Smooth muscle cell (in vitro differentiated cells): ENCODE data around the gene ADAMTS6. TPM values are rescaled to one million over a fixed set of nuclear protein-coding genes. Genes with fewer than 3 reads are reported as not detected.

Source experiments
- DNase-seq: peaks from one replicate; lab custom pipeline; 2025; ENCODE audit not compliant: unreplicated experiment; lab: John Stamatoyannopoulos, UW
- H2AFZ ChIP-seq: fragments of 200-600 bp; sonication (generic); 2 replicates; pipeline ENCODE4 v1.6.0; 2016; ENCODE audit warnings: antibody characterized with exemption, low read depth, mild to moderate bottlenecking
- H3F3A ChIP-seq: fragments of 200-600 bp; sonication (generic); 2 replicates; pipeline ENCODE4 v1.6.0; 2017; ENCODE audit warnings: antibody characterized with exemption, low read depth
- H3K27ac ChIP-seq: fragments of 200-600 bp; sonication (generic); 2 replicates; pipeline ENCODE4 v1.5.1; 2016; ENCODE audit warnings: low read depth, mild to moderate bottlenecking
- H3K27me3 ChIP-seq: fragments of 200-600 bp; sonication (generic); 2 replicates; pipeline ENCODE4 v1.6.1; 2016; ENCODE audit warnings: low read depth, mild to moderate bottlenecking
- H3K36me3 ChIP-seq: fragments of 200-600 bp; sonication (generic); 2 replicates; pipeline ENCODE4 v1.5.1; 2016; ENCODE audit warnings: low read depth
- H3K4me1 ChIP-seq: fragments of 200-600 bp; sonication (generic); 2 replicates; pipeline ENCODE4 v1.5.1; 2016; ENCODE audit warnings: low read depth
- H3K4me2 ChIP-seq: fragments of 200-600 bp; sonication (generic); 2 replicates; pipeline ENCODE4 v1.6.0; 2016; ENCODE audit warnings: mild to moderate bottlenecking
- H3K4me3 ChIP-seq: fragments of 200-600 bp; sonication (generic); 2 replicates; pipeline ENCODE4 v1.5.1; 2016; ENCODE audit warnings: mild to moderate bottlenecking
- H3K79me2 ChIP-seq: fragments of 200-600 bp; sonication (generic); 2 replicates; pipeline ENCODE4 v1.6.0; 2016; ENCODE audit warnings: low read depth, mild to moderate bottlenecking
- H3K9ac ChIP-seq: fragments of 200-600 bp; sonication (generic); 2 replicates; pipeline ENCODE4 v1.6.0; 2016; ENCODE audit warnings: low read depth
- H3K9me3 ChIP-seq: fragments of 200-600 bp; sonication (generic); replicated peaks from 2 replicates; pipeline ENCODE4 v1.5.1; 2016; ENCODE audit warnings: low read depth
- H4K20me1 ChIP-seq: fragments of 200-600 bp; sonication (generic); 2 replicates; pipeline ENCODE4 v1.6.0; 2016; ENCODE audit warnings: low read depth
- WGBS: methylation state at CpG from one replicate; pipeline ENCODE4 v1.1.7; 2016; ENCODE audit warnings: low lambda C conversion rate; 5-methylcytosine and 5-hydroxymethylcytosine counted together
- polyA plus RNA-seq: library from polyadenylated mRNA; unstranded; fragments of >200 nt; fragmentation: Nextera tagmentation; extraction: Ambion mirVana; gene quantifications from 2 replicates; pipeline ENCODE4 v1.2.1, GENCODE V29; 2016
- total RNA-seq: library from RNA; depleted of rRNA; stranded (reverse); fragments of >200 nt; gene quantifications from 2 replicates; pipeline ENCODE4 v1.2.3, GENCODE V29; 2014
- TF ChIP-seq, protein P1 (sequence below): fragments of 200-600 bp; sonication (generic); IDR thresholded peaks from 2 replicates; pipeline ENCODE4 v1.5.1; 2017; ENCODE audit warnings: borderline replicate concordance, mild to moderate bottlenecking, antibody characterized with exemption; ENCODE audit not compliant: insufficient read depth, poor library complexity, severe bottlenecking

ADAMTS6 gene
- total and polyA plus RNA-seq, 2 experiments from 2014 or later, result 5.9 to 111 TPM

DNA sequence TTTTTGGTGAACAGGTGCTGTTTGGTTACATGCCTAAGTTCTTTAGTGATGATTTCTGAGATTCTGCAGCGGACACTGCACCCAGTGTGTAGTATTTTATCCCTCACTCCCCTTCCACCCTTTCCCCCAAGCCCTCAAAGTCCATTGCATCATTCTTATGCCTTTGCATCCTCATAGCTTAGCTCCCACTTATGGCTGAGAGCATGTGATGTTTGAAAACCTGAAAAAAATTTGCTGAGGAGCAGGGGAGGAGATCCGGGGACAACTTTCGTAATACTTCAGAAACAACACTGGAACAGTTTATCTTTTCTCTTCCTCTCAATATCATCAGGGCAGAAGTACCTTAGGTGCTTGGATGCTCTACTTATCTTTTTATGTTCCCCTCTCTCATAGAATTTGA, 226.4 kb downstream of the ADAMTS6 start:
- Histone ChIP-seq H3K9me3 (no peaks in the 10 kb centered on the region), H3K4me3 (no peak overlapping the region), H2AFZ (no peak overlapping the region), H3K4me1 (no peaks in the 10 kb centered on the region), H3K4me2 (no peak overlapping the region), H3F3A (no peaks in the 10 kb centered on the region), H4K20me1 (no peaks in the 10 kb centered on the region), H3K27me3 (no peaks in the 10 kb centered on the region), H3K27ac (no peak overlapping the region), H3K36me3 (peaks cover 5% of the 10 kb centered on the region), H3K9ac (no peak overlapping the region), H3K79me2 (no peaks in the 10 kb centered on the region)
- TF ChIP-seq, protein P1, sequence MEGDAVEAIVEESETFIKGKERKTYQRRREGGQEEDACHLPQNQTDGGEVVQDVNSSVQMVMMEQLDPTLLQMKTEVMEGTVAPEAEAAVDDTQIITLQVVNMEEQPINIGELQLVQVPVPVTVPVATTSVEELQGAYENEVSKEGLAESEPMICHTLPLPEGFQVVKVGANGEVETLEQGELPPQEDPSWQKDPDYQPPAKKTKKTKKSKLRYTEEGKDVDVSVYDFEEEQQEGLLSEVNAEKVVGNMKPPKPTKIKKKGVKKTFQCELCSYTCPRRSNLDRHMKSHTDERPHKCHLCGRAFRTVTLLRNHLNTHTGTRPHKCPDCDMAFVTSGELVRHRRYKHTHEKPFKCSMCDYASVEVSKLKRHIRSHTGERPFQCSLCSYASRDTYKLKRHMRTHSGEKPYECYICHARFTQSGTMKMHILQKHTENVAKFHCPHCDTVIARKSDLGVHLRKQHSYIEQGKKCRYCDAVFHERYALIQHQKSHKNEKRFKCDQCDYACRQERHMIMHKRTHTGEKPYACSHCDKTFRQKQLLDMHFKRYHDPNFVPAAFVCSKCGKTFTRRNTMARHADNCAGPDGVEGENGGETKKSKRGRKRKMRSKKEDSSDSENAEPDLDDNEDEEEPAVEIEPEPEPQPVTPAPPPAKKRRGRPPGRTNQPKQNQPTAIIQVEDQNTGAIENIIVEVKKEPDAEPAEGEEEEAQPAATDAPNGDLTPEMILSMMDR, result no peak
- 96% methylated on average over 3 of the region's 3 CpGs for WGBS
- no peak for DNase-seq

DNA sequence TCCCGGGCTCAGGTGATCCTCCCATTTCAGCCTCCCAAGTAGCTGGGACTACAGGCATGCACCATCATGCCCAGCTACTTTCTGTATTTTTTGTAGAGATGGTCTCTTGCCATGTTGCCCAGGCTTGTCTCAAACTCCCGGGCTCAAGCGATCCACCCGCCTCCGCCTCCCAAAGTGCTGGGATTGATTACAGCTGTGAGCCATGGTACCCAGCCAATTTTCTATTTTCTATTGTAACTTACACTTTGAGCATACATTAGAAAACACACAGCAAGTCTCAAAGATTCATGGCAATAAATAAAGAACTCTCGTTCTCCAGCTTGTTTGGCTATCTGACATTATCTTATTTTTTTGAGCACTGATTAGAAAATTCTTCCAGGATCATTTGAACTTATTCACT, 228.7 kb downstream of the ADAMTS6 start:
- Histone ChIP-seq H3K4me3 (no peak overlapping the region), H3K9me3 (no peaks in the 10 kb centered on the region), H4K20me1 (no peaks in the 10 kb centered on the region), H2AFZ (no peak overlapping the region), H3K27ac (no peak overlapping the region), H3K79me2 (no peaks in the 10 kb centered on the region), H3K9ac (no peak overlapping the region), H3F3A (peaks cover 1% of the 10 kb centered on the region), H3K4me1 (no peaks in the 10 kb centered on the region), H3K27me3 (no peaks in the 10 kb centered on the region), H3K36me3 (no peaks in the 10 kb centered on the region), H3K4me2 (no peak overlapping the region)
- TF ChIP-seq, protein P1, result no peak
- DNase-seq, result no peak
- 86% methylated on average over 6 of the region's 6 CpGs for WGBS

DNA sequence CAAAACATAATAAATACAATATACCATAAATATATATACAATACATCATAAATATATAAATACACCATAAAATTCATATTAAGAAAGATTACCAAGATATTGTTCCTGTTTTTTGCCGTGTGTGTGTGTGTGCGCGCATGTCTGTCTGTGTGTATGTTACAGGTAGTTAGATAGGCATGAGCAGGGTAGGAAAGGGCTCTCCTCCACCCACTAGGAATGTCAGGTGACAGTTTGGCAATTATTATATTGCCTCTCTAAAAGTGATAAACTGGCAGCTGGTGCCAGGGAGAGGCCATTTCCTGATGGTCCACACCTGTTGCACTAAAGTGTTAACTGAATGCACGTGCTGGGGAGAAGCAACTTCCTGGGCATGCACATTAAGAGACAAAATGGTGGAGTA, 232.8 kb downstream of the ADAMTS6 start:
- Histone ChIP-seq H4K20me1 (no peaks in the 10 kb centered on the region), H3K9me3 (no peaks in the 10 kb centered on the region), H2AFZ (no peak overlapping the region), H3K27ac (no peak overlapping the region), H3K36me3 (no peaks in the 10 kb centered on the region), H3K9ac (no peak overlapping the region), H3K79me2 (no peaks in the 10 kb centered on the region), H3K27me3 (no peaks in the 10 kb centered on the region), H3F3A (peaks cover 4% of the 10 kb centered on the region), H3K4me2 (no peak overlapping the region), H3K4me3 (no peak overlapping the region), H3K4me1 (no peaks in the 10 kb centered on the region)
- TF ChIP-seq, protein P1, result no peak
- no peak for DNase-seq
- WGBS, result 98% methylated on average over 4 of the region's 4 CpGs

DNA sequence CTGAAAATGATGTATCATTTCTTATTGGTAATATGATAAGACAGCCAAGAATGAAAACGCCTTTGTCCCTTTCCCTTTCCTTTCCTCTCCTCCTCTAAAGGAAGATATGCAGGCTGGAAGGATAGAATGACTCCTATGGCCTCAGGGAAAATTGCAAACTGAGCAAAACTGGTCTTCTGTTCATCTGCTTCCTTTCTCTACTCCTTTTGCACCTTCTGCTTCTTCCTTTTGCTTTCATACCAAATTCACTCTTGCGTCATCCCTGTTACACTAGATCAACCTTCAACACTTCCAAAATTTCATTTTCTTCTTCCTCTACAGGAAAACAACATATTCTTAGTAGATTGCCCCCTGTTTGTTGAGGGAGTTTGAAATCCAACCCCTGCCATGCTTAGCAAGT, 234.1 kb downstream of the ADAMTS6 start:
- Histone ChIP-seq H3K4me2 (no peak overlapping the region), H3K4me1 (no peaks in the 10 kb centered on the region), H3K9me3 (no peaks in the 10 kb centered on the region), H3K27ac (peak overlapping the region; percentile 12), H2AFZ (no peak overlapping the region), H4K20me1 (no peaks in the 10 kb centered on the region), H3K79me2 (no peaks in the 10 kb centered on the region), H3K27me3 (no peaks in the 10 kb centered on the region), H3K4me3 (no peak overlapping the region), H3K9ac (no peak overlapping the region), H3F3A (peaks cover 4% of the 10 kb centered on the region), H3K36me3 (no peaks in the 10 kb centered on the region)
- TF ChIP-seq, protein P1, result no peak
- DNase-seq, result no peak
- 72% methylated on average over 2 of the region's 2 CpGs for WGBS
